Non-pigmented ciliary epithelial cell (primary cell): ENCODE measurements around the gene LRRC3.

ENCODE experiments used
- DNase-seq: peaks from one replicate; pipeline ENCODE4 v3.0.0-alpha.2; 2010; ENCODE audit warnings: low read depth

LRRC3 gene

DNA sequence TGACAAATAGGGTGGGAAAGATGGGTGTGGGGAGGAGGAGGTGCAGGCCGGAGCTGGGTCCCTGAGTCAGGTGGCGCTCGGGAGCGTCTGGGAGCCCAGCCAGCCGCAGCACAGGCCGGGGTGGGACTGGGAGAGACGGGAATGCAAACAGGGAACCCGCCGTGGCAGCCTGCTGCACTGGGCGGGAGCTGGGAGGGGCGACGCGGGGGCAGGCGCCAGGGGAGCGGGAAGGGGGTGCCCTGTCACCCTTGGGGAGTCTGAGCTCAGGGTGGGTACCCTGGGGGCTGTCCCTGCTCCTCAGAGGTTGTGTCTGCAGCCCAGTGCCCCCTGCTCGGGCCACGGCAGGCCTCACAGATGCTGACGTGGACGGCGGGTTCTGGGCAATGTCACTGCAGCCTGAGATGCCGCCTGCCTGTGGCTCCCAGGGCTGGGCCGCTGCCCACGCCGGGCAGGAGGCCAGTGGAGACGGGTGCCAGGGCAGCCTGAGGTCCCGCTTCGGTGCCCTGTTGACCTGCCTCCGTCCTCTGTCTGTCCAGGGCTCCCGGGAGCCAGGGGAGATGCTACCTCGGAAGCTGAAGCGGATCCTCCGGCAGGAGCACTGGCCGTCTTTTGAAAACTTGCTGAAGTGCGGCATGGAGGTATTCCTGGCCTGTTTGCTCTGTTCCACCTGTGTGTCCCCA, 16.6 kb upstream of the LRRC3 start:
- DNase-seq = no peak

DNA sequence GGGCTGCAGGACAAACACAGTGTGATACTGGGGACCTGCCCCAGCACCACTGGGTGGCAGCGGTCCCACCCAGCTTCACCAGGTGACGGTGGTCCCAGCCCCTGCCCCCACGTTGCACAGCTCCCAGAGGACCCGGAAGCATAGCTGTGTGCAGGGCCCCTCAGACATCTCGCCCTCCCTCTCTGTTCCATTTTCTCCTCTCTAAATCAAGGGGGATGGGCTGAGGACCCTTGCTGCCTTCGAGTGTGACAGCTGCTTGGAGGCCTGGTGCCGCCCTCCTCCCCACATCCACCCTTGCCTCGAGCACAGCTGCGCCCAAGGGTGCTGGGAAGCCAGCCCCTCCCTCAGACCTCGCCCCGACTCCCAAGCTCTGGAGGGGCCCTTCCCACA, 16.1 kb upstream of the LRRC3 start:
- no peak for DNase-seq

DNA sequence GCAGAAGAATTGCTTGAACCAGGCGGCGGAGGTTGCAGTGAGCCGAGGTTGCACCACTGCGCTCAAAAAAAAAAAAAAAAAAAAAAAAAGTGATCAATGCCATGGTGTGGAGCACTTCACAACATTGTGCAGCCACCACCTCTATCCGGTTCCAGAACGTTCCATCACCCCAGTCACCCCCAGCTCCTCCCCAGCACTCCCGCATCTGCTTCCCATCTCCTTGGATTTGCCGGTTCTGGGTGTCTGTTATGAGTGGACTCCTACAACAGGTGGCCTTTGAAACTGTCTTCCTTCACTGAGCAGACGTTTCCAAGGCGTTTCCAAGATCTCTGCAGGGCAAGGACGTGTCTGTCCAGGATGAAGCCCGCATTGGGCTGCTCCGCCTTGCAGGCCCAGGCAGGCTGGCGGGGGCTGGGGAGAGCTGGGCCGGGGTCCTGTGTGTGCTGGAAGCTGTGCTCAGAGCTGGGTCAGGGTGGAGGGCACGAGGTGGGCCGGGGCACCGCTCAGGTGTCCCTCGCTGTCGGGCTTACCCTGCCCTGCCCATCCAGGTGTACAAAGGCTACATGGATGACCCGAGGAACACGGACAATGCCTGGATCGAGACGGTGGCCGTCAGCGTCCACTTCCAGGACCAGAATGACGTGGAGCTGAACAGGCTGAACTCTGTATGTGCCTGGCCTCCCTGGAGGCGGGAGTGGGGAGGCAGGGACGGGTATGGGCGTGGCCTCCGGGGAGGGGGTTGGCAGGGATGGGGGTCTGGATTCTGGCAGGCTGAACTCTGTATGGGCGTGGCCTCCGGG, 14.9 kb upstream of the LRRC3 start:
- DNase-seq = no peak

DNA sequence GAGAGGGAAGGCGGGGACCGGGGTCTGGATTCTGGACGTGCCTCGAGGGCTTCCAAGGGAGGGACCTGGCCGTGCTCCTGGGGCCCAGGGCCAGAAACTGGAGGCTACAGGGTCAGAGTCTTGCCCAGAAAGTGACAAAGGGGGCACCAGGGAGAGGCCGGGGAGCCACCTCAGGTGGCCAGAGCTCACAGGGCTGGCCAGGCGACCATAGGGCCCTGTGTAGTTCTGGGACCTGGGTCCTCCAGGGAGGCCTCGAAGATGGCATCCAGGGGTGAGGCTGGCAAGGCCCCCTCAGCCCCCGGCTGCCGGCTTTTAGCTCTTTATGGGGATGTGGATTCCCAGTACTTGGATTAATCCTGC, 14.3 kb upstream of the LRRC3 start:
- DNase-seq = no peak

DNA sequence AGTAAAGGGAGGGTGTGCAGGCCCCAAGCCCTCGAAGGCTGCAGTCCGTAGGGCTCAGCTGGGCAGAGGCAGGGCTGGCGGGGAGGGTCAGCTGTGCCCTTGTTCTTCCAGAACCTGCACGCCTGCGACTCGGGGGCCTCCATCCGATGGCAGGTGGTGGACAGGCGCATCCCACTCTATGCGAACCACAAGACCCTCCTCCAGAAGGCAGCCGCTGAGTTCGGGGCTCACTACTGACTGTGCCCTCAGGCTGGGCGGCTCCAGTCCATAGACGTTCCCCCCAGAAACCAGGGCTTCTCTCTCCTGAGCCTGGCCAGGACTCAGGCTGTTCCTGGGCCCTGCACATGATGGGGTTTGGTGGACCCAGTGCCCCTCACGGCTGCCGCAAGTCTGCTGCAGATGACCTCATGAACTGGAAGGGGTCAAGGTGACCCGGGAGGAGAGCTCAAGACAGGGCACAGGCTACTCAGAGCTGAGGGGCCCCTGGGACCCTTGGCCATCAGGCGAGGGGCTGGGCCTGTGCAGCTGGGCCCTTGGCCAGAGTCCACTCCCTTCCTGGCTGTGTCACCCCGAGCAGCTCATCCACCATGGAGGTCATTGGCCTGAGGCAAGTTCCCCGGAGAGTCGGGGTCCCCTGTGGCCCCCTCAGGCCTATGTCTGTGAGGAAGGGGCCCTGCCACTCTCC, 13.6 kb upstream of the LRRC3 start:
- DNase-seq = no peak

DNA sequence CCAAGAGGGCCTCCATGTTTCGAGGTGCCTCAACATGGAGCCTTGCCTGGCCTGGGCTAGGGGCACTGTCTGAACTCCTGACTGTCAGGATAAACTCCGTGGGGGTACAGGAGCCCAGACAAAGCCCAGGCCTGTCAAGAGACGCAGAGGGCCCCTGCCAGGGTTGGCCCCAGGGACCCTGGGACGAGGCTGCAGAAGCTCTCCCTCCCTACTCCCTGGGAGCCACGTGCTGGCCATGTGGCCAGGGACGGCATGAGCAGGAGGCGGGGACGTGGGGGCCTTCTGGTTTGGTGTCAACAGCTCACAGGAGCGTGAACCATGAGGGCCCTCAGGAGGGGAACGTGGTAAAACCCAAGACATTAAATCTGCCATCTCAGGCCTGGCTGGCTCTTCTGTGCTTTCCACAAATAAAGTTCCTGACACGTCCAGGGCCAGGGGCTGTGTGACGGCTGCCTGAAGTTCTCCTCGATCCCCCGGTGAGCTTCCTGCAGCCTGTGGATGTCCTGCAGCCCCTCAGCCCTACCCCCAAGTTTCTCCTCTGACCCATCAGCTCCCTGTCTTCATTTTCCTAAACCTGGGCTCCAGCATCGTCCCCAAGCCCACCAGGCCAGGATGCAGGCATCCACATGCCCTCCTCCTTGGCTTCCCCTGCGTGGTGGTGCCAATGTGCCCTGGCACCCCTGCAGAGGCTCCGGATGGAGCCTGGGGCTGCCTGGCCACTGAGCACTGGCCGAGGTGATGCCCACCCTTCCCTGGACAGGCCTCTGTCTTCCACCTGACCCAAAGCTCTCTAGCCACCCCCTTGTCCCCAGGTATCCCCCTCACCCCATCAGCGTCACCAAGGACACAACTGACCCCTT, 12.8 kb upstream of the LRRC3 start:
- no peak for DNase-seq

DNA sequence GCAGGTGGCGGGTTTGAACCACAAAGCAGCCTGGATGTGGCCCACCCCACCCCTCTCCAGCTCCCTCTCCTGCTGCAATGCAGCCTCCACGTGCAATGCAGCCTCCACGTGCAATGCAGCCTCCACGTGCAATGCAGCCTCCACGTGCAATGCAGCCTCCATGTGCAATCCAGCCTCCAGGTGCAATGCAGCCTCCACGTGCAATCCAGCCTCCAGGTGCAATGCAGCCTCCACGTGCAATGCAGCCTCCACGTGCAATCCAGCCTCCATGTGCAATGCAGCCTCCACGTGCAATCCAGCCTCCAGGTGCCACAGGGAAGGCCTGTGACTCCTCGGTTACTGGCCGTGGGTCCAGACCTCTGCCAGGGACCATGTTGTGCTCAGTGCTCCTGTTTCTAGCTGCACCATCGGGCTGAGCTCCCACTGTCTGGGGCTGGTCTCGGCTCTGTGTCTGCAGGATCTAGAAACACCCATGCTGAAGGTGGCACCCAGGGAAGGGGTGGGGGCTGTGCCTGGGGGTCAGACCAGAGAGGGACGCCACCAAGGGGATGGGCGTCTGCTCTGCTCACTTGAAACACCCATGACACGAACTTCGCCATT, 11.9 kb upstream of the LRRC3 start:
- DNase-seq = no peak

DNA sequence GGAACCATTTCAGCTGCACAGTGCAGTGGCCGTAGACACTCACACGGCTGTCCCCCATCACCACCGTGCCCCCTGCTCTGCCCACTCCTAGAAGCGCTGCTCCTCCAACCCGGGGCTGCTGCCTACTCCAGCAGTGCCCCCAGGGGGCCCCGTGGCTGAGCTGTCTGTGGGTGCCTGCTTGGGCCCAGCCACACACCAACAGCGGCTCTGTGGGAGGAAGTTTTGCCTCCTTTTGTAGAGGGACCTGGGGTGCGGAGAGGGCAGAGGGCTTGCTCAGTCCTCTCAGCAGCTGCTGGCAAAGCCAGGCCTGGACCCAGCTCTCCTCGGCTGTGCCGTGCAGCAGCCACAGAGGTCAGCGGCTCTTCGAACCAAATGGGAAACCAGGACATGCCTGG, 11.4 kb upstream of the LRRC3 start:
- no peak for DNase-seq

DNA sequence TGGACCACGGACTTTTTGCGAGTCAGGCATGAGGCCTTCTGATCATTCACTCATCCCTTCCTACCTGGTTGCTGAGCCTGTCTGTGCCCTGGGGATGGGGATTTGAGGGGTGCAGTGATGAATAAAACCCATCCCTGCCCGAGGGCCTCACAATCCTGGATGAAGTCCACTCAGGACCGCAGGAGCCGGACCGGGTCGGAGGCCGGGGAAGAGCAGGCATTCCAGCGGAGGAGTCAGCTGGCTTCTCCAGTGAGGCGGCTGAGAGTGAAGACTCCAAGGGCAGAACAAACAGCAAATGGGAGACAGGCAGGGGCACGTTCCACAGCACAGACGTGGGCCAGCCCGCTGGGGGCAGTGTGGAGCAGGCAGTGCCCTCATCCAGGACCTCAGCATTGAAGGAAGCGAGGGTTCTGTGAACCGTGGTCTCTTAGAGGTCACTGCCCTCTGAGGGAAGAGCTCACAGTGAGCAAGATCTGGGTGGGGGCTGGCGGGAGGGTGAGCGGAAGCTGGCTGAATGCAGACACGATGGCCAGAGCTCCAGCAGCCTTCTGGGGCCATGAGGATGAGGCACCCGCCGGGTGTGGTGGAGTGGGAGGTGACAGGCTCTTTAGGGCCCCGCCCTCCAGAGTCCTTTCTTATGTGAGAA, 10.9 kb upstream of the LRRC3 start:
- no peak for DNase-seq

DNA sequence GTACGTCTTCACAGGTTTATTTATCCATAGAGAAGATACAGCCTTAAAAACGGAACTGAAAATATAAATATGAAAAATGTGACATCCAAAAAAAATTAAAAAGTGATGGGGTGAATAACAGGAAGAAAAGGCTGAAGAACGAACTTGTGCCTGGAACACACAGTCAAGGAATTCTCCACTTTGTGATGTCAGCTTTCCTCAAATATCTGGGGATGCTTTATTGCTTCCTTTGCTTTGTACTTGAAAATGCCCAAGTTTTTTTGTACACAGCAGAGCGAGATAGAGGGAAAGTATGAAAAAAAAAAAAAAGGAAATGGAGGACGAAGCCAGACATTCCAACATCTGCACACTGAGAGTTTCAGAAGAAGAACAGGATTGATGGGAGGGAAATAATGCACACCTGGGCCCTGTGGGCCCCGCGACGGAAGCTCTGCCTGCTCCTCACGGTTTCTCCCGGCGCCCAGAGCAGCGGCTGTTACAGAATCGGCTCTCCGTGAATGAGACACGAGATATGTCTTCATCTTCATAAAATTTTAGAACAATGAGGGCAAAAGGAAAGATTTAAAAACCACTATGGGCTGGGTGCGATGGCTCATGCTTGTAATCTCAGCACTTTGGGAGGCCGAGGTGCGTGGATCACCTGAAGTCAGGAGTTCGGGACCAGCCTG, 10.0 kb upstream of the LRRC3 start:
- DNase-seq = no peak

DNA sequence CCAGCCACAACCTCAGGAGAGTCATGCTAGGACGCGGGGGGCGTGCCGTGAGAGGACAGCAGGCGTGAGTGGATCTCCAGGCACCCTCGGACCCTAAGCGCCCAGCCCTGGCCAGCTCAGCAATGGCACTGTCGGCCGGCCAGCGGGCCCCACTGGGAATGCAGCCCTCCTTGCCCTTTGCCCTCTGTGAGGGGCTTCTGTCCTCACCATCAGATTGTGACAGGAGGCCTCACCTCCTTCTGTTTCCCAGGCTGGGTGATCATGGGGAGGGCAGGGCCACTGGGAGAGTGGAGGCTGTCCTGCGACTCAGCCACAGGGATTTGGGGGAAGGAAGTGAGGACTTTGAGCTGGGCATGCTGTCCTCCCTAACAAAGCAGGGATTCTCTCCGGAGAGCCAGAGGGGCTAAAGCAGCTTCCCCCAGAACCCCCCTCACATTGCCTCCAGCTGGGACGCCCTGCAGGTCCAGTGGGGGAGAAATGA, 6.6 kb upstream of the LRRC3 start:
- no peak for DNase-seq

DNA sequence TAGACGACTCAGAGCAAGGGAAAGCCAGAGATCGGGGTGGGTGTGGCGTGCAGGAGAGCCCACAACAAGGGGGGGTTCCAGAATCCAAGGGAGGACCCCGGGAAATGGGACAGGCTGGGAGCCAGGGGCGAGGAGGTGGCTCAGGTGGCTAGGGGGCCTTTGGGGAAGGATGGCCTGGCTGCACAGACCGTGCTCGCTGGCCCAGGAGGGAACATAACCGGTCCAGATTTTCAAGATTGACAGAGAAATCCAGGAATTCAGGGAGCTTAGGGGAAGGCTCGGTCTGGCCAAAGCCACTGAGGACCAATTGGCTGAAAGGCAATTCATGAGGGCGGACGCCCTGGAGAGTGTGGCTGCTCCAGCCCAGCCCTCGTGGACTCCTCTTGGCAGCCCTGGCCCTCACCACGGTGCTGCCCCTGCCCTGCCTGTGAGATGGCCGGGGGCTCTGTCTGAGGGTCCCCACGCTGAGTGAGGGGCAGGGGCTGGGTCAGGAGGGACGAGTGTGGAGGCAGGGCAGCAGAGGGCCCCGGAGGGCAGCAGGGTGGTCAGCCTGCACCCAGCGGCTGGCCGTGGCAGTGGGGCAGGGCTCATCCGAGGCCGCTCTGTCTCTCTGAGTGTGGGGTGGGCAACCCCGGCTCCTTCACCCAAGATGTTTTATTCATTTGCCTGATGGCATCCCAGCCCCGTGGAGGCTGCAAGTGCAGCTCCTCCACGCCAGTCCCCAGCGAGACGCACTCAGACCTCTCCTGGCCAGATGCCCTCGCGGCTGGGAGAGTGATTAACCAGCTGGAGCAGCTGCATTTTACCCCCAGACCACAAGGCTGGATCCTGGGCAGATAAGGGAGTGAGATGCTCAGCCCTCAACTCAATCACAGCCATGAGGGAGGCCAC, 5.6 kb upstream of the LRRC3 start:
- no peak for DNase-seq

DNA sequence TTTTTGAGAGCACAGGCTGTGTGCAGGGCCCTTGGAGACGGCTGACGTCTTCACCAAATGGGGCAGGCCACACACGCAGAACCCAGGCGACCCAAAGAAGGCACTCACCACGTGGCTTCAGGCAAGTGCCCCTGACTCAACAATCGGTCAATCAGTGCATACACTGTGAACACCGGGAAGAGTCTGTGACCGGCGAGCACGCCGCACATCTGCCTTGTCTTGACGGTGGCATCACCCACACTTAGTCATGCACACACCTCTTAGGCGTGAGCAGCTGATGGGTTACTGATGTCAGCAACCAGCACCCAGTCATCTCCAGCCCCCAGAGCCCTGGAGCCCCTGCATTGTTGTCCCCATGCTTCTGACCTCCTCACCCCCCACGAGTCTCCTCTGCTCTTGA, 4.9 kb upstream of the LRRC3 start:
- DNase-seq = no peak

DNA sequence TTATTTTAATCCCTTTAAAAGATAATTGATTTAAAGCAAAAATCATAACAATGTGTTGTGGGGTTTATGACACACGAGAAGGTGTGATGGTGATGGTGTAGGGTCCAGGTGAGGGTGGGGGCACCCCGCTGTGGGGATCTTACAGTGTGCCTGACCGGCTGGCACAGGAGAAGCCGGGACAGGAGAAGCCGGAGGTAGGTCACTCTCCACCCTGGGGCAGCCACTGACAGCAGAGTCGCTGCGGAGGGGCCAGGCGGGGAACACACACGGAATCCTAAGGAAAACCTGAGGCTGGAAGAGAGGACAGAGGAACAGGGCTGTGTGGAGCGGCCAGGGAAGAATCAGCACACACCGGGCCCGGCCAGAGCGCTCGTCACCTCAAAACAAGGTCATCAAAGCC, 4.3 kb upstream of the LRRC3 start:
- no peak for DNase-seq

DNA sequence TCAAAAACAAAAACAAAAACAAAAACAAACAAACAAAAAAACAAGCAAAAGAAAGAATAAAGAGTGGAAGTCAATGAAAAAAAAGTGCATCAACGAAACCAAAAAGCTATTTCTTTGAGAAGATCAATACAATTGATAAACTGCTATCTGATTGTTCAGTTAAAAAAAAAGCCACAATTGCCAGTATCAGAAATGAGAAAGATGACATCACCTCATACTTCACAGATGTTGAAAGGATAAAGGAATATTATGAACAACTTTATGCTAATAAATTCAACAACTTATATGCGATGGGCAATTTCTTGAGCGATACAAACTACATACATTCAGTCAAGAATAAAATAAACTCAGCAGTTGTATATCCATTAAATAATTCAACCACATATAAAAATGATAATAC, 2.2 kb upstream of the LRRC3 start:
- DNase-seq = no peak

DNA sequence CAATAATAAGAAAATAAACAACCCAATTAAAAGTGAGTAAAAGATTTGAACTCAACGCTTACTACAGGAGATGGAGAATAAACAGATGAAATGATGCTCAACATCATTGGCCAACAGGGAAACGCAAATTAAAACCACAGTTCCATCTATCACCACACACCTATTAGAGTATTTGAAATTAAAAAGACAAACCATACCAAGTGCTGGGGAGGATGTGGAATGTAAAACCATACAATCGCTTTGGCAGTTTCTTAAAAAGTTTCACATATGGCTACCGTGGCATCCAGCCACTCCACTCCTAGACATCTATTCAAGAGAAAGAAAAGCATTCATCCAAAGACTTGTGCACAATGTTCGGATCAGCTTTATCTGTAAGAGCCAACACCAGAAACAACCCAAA, 1.3 kb upstream of the LRRC3 start:
- DNase-seq = no peak

DNA sequence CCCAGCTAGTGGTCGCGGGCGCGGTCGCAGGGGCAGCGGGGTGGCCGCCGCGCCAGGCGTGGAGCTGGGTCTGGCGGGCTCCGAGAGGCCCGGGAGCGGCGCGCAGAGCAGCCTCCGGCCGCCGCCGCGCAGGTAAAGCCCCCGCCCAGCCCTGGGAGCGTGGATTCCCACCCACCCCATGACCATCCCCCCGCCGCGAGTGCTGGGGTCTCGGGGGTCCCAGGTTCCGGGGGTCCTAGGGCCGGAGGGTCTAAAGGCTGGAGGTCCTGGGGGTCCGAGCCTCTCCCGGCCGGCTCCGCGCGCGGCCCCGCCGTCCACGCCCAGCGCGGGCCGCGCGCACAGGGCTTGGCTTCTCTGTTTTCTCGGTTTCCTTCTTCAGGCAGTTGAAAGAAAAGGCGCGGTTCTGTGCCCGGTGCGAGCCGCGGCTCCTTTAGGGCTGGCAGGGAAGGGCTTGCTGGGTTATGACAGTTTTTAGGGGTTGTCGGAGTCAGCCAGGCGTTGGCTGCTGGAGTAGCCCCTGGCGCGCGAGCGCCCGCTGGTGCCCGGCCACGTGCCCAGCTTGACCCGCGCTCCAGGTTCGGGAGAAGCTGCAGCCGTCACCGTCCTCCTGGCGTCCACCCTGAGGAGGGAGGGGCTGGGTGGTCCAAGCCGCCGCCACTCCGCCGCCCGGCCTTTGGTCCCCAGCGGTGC, 359 bp downstream of the LRRC3 start:
- no peak for DNase-seq

DNA sequence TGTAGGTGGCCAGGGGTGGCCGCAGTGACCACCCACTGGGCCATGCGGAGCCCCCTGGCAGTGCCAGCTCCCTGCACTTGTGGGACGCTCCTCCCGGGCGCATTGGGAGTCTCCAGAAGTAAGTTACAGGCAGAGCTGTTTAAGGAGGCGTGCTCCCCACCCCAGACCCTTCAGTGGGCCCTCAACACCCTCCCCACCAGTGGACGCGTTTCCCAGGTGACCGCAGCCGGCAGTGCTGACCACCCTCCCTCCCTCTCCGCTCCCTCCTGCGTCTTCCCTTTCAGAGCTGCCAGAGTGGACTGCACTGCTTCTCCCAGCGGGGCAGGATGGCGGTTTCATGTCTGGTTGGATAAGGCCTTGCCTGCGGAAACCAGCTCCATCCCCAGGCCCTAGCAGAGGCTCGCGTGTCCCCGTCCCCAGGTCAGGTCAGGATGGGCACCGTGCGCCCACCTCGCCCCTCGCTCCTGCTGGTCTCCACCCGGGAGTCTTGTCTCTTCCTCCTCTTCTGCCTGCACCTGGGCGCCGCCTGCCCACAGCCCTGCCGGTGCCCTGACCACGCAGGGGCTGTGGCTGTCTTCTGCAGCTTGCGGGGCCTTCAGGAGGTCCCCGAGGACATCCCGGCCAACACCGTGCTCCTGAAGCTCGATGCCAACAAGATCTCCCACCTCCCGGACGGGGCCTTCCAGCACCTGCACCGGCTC, 1.1 kb downstream of the LRRC3 start:
- no peak for DNase-seq
